GM12872 (cell line): ENCODE measurements around the gene CACNA1G.

Source experiments
- TF ChIP-seq, protein P1 (sequence below): IDR thresholded peaks from 3 replicates; pipeline ENCODE4 v1.5.1; 2011; ENCODE audit warnings: low read depth, mild to moderate bottlenecking, low read length, moderate library complexity; ENCODE audit not compliant: insufficient read depth

The CACNA1G gene

DNA sequence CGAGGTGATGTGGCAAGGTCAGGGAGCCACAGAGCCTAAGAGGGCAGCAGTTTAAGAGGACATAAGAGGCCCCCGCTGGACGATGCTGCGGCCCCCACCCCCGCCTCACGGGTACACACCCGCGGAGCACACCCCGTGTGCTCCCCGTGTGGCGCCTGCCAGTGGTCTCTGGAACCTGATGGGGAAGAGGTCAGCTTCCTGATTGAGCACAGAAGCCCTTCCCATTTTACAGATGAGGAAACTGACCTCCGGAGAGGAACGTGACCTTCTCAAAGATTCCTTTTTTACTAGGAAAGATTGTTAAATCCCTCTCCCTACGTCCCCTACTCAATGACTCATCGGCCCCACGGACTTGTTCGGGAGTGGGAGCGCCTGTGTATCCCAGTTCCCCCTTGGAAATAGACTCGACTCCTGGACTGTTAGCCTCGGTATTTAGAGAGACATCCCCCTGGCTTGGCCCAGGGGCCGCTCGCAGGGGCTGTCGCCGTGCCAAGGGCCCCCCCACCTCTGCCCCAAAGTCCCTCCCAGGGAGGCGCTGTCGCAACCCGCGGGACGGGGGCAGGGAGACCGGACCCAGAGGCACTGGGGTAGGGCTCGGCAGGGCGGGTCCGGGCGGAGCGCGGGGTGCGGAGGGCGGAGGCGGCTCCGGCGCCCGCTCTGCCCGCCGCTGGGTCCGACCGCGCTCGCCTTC lies 73.9 kb downstream of the CACNA1G start, which contains the start of gene ABCC3:
ABCC3 (plus strand) TSS at position 658 of the 691 bp plus-strand sequence. CDS start 56 bp downstream, outside the sequence.
- TF ChIP-seq, protein P1, sequence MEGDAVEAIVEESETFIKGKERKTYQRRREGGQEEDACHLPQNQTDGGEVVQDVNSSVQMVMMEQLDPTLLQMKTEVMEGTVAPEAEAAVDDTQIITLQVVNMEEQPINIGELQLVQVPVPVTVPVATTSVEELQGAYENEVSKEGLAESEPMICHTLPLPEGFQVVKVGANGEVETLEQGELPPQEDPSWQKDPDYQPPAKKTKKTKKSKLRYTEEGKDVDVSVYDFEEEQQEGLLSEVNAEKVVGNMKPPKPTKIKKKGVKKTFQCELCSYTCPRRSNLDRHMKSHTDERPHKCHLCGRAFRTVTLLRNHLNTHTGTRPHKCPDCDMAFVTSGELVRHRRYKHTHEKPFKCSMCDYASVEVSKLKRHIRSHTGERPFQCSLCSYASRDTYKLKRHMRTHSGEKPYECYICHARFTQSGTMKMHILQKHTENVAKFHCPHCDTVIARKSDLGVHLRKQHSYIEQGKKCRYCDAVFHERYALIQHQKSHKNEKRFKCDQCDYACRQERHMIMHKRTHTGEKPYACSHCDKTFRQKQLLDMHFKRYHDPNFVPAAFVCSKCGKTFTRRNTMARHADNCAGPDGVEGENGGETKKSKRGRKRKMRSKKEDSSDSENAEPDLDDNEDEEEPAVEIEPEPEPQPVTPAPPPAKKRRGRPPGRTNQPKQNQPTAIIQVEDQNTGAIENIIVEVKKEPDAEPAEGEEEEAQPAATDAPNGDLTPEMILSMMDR: no peak

DNA sequence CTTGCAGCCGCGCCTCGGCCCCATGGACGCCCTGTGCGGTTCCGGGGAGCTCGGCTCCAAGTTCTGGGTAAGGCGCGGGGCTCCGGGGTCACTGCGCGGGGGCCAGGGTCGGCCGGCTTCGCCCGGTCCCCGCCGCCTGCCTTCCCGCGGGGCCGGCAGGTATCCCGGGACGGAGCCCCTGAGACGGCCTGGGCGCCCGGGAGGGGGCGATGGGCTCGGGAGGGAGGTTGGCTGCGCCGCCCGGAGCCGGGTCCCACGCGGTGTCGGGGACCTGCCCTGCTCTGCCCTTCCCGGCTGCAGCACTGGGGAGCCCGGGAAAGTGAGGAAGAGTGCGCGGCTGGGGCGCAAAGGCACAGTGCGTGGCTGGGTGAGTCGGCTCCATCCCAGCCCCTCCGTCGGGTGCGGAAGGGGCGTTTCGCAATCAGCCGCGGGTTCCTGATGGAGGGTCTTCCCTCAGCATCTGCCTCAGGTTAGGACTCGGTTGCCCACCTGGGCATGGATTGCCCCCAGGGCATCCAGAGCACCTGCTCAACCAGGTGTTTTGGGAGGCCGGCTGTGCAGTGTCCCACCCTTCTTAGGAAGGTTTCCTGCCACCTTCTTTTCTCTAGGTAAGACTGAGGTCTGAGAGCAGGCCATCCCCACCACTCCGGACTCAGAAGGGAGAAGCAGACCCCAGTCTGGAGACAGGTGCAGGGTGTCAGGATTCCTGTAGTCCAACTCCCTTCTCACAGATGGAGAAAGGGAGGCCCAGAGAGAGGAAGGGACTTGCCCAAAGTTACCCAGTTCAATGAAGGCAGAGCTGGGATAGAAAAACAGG lies 74.6 kb downstream of the CACNA1G start:
- TF ChIP-seq, protein P1: no peak

DNA sequence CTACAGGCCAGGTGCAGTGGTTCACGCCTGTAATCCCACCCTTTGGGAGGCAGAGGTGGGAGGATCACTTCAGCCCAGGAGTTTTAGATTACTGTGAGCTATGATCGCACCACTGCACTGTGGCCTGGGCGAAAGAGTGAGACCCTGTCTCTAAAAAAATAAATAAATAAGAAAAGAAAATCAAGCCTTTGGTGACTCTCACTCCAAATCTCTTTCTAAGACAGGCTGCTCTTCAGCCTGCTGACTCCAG lies 75.1 kb downstream of the CACNA1G start:
- TF ChIP-seq, protein P1: no peak

DNA sequence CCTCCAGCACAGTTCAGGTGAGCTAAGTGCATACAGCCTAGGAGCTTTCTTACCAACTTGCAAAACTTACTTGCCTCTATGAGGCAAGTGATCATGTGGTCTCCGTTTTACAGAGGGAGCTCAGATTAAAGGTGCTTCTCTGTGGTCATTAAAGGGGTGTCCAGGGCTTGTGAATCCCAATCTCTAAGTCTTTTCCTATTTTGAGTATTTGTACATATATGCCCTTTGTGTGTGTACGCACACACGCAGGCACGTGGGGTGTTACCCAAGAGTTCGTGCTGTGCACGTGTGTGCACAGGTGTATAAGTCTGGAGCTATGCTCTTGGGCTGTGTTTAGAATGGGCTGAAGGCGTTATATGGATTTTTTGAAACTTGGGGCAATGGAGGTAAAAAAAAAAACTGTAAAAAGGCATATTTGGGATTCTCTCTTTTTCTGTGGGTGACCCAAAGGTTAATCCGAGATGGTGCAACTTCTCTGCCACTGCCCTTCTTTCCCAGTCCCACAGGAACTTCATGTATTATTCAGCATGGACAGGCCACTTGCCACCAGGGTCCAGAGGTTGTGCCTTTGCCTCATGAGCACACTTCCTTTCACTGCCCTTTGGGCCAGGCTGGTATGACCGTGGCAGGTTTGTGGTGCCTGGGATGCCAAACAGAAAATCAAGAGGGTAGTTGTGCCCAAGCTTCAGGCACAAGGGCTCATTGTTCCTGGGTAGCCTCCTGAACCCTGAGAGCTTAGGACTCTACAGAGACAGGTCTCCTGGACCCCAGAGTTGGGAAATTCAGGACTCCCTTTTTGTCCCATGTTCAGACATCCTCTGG lies 75.7 kb downstream of the CACNA1G start:
- TF ChIP-seq, protein P1: no peak

DNA sequence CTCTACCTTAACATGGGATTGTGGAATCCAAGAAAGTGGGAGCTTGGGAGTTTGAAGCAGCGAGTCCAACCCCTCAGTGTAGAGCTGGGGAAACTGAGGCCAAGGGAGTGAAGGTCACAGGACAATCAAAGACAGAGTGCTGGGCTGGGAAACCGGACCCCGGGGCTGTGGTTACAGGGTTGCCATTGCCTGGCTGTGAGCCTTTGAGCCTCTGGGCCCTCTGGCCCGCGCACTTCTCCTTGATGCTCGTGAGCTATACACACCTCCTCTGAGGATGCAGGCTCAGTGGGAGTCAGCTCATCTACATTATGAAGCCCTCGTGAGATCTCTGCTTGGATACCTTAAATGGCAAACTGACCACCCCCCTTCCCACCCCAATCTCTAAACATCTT lies 76.3 kb downstream of the CACNA1G start:
- TF ChIP-seq, protein P1: no peak

DNA sequence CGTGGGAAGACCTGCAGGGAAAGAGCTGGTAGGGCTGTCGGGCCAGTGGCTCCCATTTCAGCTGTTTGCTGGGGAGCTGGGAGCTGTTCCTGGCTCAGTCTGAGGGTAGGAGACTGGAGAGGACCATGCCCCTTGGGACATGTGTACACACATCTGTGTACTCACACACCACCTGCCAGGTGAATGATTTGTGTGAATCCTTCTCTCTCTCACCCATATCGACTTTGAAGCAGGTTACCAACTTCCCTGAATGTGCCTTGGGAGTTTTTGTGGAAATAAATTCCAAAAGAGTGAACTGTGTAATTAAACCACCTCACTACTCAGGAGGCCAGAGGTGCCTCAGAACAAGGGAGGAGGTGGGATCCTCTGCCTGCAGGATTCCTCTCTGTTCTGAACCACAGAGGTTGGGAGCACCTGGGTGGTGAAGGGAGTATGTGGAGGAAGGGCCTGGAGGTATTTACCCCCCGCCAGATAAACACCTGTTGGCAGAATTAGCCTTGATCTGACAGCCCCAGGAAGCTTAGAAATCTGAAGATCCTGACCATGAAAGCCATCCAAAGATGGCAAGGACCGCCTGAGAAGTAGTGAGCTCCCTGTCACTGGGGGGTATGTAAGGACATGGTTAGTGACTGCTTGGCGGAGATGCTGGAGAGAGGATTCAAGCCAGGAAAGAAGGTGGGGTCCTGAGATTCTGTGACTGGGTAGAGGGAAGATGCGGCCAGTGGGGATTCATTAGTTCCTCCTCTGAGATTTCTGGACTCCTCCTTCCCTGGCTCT lies 77.5 kb downstream of the CACNA1G start:
- TF ChIP-seq, protein P1: no peak
